SW480 (cell line): ENCODE results near the gene CASR.

Source experiments
- DNase-seq: peaks from one replicate; pipeline ENCODE4 v3.0.0-alpha.2; 2016; ENCODE audit warnings: low spot score

Gene CASR

DNA sequence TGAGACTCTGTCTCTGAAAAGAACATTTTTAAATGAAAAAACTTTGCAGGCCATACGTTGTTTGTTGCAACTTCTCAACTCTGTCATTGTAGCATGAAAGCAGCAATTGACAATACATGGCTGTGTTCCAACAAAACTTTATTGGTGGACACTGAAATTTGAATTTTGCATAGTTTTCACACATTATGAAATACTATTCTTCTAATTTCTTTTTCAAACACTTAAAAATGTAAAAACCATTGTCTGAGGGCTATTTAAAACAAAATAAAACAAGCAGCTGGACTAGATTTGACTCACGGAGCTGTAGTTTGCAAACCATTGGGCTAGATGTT lies 123.1 kb downstream of the CASR start:
- DNase-seq: no peak

DNA sequence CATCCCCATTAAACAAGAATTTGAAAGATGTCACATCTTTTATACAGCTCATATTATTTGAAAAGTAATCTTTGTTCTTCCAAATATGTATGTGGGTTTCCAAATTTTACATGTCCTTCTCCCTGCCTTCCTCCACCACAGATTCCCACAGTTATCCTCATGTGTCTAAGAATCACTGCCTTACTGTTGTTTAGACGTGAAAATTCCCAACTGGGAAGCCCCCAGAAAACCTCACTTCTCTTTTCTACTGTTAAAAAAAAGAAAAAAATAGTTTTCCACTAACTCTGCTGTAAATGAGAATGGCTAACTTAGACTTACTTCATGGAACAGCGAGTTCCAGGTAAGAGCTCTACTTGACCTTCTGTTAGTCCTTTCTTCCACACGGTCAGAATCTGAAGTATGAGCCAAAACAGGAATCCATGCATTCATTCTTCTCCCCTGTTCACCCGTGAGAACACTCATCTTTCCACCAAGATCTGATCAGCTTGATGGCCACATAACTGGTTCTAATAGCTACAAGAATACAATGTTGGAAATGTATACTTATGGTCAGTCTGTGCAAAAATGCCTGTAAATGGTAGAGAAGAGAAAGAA lies 123.7 kb downstream of the CASR start:
- DNase-seq: no peak

DNA sequence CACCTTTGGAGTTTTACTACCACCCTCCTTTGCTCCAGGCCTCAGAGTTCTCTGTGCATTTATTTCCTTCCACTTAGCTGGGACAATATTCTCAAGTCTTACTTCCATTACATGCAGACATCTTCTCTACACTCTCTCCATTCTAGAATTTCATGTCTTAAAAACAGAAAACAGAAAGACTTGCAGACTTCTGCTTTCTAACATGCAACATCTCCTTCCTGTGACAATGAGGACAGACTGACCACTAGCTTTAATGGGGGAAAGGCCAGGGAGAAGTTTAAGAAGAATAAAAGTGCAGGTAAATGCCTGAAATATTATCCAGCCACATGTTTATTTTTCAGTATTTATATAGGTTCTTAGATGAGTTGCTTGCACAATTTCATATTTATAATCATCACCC lies 124.5 kb downstream of the CASR start:
- DNase-seq: no peak

DNA sequence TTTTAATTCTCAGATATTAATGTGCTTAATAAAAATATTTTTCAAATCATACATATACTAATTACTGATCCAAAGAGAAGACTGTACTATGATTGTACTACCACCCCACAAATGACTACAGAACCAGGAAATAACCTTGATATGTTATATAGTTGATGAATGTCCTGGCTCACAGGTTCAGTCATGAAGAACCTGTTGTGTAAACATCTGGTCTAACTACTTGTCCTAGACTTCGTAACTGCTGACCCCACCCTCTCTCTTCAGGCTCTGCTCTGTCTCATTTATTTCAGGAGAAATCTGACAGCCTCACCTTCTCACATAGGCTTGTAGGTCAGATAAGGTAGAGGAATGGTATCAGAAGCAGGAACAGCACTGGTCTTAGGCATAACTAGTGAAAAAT lies 126.9 kb downstream of the CASR start:
- no peak for DNase-seq

DNA sequence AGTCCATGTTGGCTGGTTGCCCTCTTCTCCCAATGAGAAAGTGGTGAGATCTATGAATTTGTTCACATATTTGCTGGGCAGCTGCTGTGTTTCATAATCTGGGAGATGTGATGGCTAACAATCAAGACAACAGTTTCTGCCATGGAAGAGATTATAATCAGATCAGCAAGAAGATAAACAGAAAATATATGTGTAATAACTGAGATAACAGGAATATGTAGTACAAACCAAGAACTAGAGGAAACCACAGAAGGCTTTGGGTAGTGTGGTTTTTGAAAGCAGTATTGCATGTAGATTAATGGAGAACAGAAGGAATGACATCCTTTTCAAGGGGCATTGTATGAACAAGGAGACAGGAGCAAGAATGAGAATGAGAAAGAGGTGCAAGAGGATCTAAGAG lies 129.4 kb downstream of the CASR start:
- no peak for DNase-seq

DNA sequence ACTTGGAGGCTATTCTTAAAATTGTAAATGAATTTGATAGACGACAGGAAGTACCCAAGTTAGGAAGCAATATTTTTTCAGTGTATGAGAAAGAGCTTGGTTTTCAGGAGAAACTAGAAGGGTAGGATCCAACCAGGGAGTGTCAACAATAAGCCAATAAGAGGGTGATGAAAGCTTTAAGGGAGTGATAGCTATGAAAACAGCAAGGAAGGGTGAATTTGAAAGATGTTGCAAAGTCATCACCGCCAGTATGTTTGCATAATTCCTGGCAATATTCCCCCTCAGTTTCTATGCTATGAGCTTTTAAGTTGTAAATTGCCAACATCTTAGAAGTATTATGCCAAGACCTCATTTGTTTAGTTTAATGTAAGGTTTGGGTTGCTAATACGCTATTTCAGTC lies 129.8 kb downstream of the CASR start:
- DNase-seq: no peak

DNA sequence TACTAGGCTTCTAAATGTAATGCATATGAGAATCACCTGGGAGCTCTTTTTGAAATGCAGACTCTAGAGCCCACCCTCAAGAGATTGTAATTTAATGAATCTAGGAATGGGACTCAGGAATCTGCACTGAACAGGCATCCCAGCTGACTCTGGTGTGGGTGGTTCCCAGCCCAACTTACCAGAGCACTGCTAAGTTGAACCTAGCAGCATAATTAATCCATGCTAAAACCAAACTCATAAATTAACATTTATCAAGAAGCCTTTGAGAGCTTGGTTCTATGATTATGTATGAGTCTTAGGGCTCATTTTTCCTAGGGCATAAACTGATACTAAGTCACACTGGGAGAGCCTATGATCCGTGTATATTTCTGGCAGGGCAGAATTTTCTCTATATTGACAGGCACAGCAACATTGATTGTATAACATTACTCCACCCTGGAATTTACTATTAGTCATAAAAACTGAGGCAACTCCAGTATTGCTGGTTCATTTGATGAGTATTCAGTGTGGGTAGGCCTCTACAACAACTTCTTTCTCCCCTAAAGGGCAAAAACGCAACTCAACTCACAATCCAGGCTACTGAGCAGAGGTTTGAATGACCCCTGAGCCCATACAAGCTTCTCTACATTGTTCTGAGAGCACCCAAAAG lies 130.9 kb downstream of the CASR start:
- no peak for DNase-seq

DNA sequence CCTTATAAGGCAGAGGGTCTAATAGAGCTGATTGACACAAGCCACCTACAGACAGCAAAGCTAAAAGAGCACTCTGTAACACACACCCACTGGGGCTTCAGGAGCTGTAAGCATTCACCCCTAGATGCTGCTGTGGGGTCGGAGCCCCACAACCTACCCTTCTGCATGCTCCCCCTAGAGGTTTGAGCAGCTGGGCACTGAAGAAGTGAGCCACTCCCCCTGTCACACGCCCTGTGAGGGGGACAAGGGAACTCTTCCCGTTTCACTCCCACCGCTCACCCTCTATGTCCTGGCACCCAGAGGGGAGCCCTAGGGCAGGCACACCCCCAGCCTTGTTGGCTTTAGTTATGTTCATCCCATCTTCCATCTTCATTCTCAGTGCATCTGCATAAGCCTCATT lies 132.2 kb downstream of the CASR start:
- no peak for DNase-seq

DNA sequence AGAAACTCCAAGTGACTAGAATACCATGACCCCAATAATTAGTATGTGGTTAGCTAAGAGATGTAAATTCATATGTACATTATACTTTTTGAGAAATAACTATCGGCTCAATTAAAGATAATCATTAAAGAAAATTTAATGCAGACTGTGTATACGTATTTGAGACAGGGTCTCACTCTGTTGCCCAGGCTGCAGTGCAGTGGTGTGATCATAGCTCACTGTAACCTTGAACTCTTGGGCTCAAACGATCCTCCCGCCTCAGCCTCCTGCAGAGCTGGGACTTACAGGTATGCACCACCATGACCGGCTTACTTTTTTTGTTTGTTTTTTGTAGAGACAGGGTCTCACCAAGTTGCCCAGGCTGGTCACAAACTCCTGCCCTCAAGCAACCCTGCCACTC lies 132.9 kb downstream of the CASR start:
- DNase-seq: no peak

DNA sequence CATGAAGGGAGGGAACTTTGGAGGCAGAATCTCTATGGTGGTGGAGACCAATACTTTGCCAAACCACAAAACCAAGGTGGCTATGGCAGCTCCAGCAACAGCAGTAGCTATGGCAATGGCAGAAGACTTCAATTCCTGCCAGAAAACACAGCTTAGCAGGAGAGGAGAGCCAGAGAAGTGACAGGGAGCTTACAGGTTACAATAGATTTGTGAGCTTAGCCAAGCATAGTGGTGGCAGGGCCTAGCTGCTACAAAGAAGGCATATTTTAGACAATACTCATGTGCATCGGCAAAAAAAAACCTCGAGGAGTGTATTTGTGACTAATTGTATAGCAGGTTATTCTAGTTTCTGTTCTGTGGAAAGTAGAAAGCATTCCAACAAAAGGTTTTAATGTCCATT lies 135.2 kb downstream of the CASR start:
- no peak for DNase-seq

DNA sequence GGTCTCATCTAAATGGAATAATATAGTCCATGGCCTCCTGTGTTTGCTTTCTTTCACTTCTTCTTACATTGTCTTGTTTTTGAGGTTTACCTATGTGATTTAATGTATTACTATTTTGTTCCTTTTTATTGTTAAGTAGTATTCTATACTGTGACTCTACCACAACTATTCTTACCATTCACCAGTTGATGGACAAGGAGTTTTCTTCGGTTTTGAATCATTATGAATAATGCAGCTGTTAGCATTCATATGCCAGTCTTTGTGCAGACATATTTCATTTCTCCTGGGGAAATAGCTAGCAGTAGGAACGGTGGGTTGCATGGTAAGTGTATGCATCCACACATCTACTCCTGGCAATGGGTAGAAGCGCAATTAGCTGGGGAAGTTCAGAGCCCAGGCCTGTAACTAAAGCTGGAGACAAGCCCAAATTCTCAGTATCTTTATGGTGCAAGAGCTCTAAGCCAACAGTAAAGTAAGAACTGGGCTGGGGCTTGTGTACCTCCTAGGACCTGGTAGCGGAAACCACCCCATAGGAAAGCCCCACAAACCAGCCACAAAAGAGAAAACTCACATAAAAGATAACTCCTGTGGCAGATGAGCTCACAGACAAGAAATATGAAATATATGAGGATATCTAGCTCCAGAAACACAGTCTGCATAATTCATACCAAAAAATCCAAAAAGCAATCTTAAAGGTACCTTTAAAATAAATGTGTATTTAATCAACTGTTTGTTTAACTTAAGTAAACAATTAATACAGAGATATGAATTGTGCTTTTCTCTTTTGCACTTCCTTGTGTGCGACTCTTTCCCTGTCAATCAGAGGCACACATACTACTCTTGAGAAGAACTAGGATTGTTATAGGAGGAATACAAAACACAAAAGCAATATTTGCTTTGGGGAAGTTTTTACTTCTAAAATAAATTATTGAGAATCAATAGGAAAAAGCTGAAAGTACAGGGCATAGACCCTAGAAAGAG lies 138.9 kb downstream of the CASR start:
- DNase-seq: no peak

DNA sequence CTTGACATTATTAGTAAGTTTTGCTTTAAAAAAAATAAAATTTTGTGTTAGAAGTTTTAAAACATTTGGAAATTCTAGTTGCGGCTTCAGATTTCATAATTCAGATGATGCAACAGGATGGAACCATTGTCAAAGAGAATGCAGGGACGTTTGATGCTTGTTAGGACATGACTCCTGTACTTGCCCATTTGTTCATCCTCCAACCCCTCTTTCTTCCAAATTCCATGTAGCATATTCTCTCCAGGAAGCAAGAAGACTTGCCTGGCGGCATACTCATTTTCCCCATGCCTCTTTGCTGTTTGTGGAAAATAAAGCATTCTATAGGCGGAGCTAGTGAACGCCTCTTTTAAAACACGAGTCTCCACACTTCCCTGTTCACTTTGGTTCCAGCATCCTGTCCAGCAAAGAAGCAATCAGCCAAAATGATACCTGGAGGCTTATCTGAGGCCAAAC lies 141.4 kb downstream of the CASR start, which contains the start of gene CSTA:
Gene CSTA (plus strand): TSS at position 378 of the 453 bp plus-strand sequence. CDS start 45 bp downstream, at position 423.
- DNase-seq: no peak

DNA sequence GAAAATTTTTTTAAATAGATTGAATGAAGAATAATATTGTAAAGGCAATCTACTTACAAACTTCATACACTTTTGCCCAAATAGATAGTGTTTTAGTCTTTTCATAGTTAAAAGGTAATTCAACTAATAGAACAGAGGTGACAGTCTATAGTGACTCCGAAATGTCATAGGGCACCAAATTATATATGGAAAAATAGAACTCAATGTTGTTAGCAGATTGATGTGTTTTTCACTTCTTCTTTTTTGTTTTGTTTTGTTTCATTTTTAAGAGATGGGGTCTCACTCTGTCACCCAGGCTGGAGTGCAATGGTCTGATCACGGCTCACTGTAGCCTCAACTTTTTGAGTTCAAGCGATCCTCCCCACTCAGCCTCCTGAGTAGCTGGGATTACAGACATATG lies 142.3 kb downstream of the CASR start:
- no peak for DNase-seq

DNA sequence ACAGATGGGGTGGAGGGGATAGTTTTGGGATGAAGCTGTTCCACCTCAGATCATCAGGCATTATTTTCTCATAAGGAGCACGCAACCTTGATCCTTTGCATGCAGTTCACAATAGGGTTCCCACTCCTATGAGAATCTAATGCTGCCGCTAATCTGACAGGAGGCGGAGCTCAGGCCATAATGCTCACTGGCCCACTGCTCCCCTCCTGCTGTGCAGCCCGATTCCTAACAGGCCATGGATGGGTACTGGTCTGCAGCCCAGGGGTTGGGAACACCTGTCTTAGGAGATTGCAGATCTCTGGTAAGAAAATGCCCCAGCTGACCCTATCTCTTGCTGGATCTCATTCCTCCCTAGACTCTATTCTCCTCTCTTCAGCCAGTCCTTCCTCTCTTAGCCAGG lies 148.4 kb downstream of the CASR start:
- no peak for DNase-seq

DNA sequence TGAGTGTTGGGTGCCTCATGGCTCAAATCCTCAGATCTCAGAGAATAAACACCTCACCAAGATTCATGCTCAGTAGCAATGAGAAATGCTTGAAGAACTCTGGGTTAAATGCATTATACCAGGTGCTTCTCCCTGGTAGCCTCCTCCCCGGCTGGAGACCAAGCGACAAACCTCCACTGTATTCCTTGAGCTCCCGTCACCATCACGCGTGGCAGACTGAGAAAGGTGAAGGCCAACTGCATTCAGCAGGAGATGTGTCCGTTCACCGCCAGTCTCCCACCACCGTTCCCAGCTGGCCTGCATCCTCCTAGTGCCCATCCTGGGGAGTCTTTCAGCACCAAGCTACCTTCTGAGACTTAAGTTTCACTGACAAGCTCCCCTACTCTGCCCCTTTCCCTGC lies 149.1 kb downstream of the CASR start:
- DNase-seq: no peak
